ENCODE results near the gene GATAD2B.
"Not testable (repeated sequence)": the region's sequence is repeated elsewhere in the genome, so short reads cannot be mapped to it uniquely, and the experiment has no call there.

The GATAD2B gene

GRCh38 chr1:153929981-153930948 is 7.5 kb upstream of the GATAD2B start:
- no peak for DNase-seq (ENCODE audit: low spot score)

- no peak for DNase-seq (ENCODE audit: low spot score)
Observed at GRCh38 chr1:153929426-153929825, 6.7 kb upstream of the GATAD2B start.

- no peak for DNase-seq (ENCODE audit: low spot score)
Observed at GRCh38 chr1:153928791-153929341, 6.1 kb upstream of the GATAD2B start.

GRCh38 chr1:153928245-153928644 is 5.5 kb upstream of the GATAD2B start:
- DNase-seq (ENCODE audit: low spot score): no peak

GRCh38 chr1:153926405-153926804 is 3.6 kb upstream of the GATAD2B start:
- no peak for DNase-seq (ENCODE audit: low spot score)

GRCh38 chr1:153922076-153922971 is 448 bp downstream of the GATAD2B start:
- DNase-seq (ENCODE audit: low spot score): no peak

- DNase-seq (ENCODE audit: low spot score): peak; percentile 41
Observed at GRCh38 chr1:153921803-153922075, 1.0 kb downstream of the GATAD2B start.

- DNase-seq (ENCODE audit: low spot score): peak; percentile 33
Observed at GRCh38 chr1:153921080-153921802, 1.5 kb downstream of the GATAD2B start.

GRCh38 chr1:153919876-153920852 is 2.6 kb downstream of the GATAD2B start:
- peak; percentile 28 for DNase-seq (ENCODE audit: low spot score)

GRCh38 chr1:153916297-153916696 is 6.5 kb downstream of the GATAD2B start:
- no peak for DNase-seq (ENCODE audit: low spot score)

GRCh38 chr1:153912349-153912748 is 10.4 kb downstream of the GATAD2B start:
- no peak for DNase-seq (ENCODE audit: low spot score)

- not testable (repeated sequence) for DNase-seq (ENCODE audit: low spot score)
Observed at GRCh38 chr1:153910560-153910959, 12.2 kb downstream of the GATAD2B start.

- no peak for DNase-seq (ENCODE audit: low spot score)
Observed at GRCh38 chr1:153908071-153908470, 14.7 kb downstream of the GATAD2B start.

GRCh38 chr1:153907134-153907533 is 15.6 kb downstream of the GATAD2B start:
- DNase-seq (ENCODE audit: low spot score): no peak

GRCh38 chr1:153906396-153906795 is 16.4 kb downstream of the GATAD2B start:
- no peak for DNase-seq (ENCODE audit: low spot score)

- not testable (repeated sequence) for DNase-seq (ENCODE audit: low spot score)
Observed at GRCh38 chr1:153905908-153906307, 16.9 kb downstream of the GATAD2B start.

- no peak for DNase-seq (ENCODE audit: low spot score)
Observed at GRCh38 chr1:153903841-153904455, 18.8 kb downstream of the GATAD2B start.

- no peak for DNase-seq (ENCODE audit: low spot score)
Observed at GRCh38 chr1:153899509-153899908, 23.3 kb downstream of the GATAD2B start.

GRCh38 chr1:153895866-153896265 is 26.9 kb downstream of the GATAD2B start:
- DNase-seq (ENCODE audit: low spot score): not testable (repeated sequence)

GRCh38 chr1:153891042-153891441 is 31.7 kb downstream of the GATAD2B start:
- DNase-seq (ENCODE audit: low spot score): not testable (repeated sequence)

All from hematopoietic multipotent progenitor cell treated with erythropoietin and hydrocortisone succinate and interleukin-3 and kit ligand, for 17 days (in vitro differentiated cells).